ENCODE data around the gene MMP19. TPM values are rescaled to one million over a fixed set of nuclear protein-coding genes. Genes with fewer than 3 reads are reported as not detected.

MMP19 gene
- total RNA-seq, 1 experiment from 2014 or later: 2.3 TPM

DNA sequence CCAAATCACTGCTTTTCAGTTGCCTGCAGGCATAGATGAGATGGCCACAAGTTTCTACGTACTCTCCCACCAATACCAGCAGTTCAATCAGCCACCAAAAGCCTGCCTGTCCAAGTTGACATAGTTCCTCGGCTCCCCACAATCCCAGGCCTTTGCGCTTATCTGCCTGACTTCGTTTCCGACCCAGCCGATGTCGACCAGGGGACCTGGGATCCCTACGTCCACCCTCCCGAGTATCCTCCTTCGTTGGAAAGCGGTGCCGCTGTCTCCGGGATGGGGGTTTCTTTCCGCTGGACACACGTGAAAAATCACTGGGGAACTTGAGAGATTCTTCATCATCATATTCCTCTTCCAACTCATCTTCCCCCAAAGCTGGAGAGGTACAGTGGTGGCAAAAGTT is 14.9 kb downstream of the MMP19 start:
- intact Hi-C loops (cut with micrococcal nuclease): loop anchor here (2.0 kb wide), 1 partner anchor 99 kb away; the partner anchor contains the start of gene PYM1
- ChIA-PET POLR2A (interaction anchor here (0.6 to 2.0 kb wide), 2 partner anchors 10 to 102 kb away, joined by 4 to 8 read pairs; partner anchors contain the start of genes ORMDL2 and SARNP), RAD21 (ENCODE audit: low non-redundant PET in 1 of 2, low total read pairs in 2 of 2, uncharacterized antibody in 2 of 2, unreplicated experiment in 2 of 2) (no interaction called here), CTCF (interaction anchor here (1.3 kb wide), 1 partner anchor 10 kb away, joined by 9 read pairs; the partner anchor contains the start of genes ORMDL2 and SARNP)
- Histone ChIP-seq H3K9me2 (ENCODE audit: insufficient read depth) (no peaks in the 10 kb centered on the region), H3K9me3 (ENCODE audit: control insufficient read depth in 1 of 2, insufficient read depth in 1 of 2, low read depth in 1 of 2, low read length in 2 of 2) (no peaks in the 10 kb centered on the region), H3K4me2 (ENCODE audit: low read length) (peak overlapping the region; percentile 87), H3K79me2 (ENCODE audit: insufficient read depth, low read length) (peaks cover 68% of the 10 kb centered on the region), H3K4me1 (ENCODE audit: control insufficient read depth in 1 of 2, insufficient read depth in 2 of 2, low read length in 2 of 2) (peaks cover 16 to 29% of the 10 kb centered on the region in 2 experiments; a peak in 3 of 4 replicates), H3K9ac (ENCODE audit: low read length) (no peak overlapping the region), H3K27ac (ENCODE audit: low read depth, low read length) (no peak overlapping the region), H2AFZ (ENCODE audit: low read depth, low read length, poor library complexity, severe bottlenecking) (no peak overlapping the region), H3K27me3 (ENCODE audit: insufficient read depth, low read length) (no peaks in the 10 kb centered on the region), H4K20me1 (ENCODE audit: insufficient read depth) (no peaks in the 10 kb centered on the region), H3K4me3 (replicated peaks in 1 of 2; ENCODE audit: low read depth in 1 of 2, low read length in 2 of 2) (no peak overlapping the region; a peak in 2 of 4 replicates), H3K36me3 (ENCODE audit: control insufficient read depth in 1 of 2, insufficient read depth in 2 of 2, low read length in 2 of 2) (peaks cover 7 to 23% of the 10 kb centered on the region in 2 experiments; a peak in 2 of 4 replicates)
- DNase-seq (ENCODE audit: low read depth, low spot score) (no peak), ATAC-seq (no peak)
- TF ChIP-seq ELF1 (IDR thresholded peaks at IDR 0.05; ENCODE audit: borderline replicate concordance, low read depth) (no peak), FOSL1 (IDR thresholded peaks at IDR 0.05; ENCODE audit: low read depth) (no peak), EGR1 (IDR thresholded peaks at IDR 0.05; ENCODE audit: low read depth) (no peak), CBX3 (IDR thresholded peaks at IDR 0.05; ENCODE audit: low read depth) (no peak), TCF7L2 (IDR thresholded peaks at IDR 0.05; ENCODE audit: borderline replicate concordance, extremely low read depth, insufficient read depth, insufficient read length) (no peak), POLR2AphosphoS5 (IDR thresholded peaks at IDR 0.05; ENCODE audit: low read depth, low read length) (no peak), ZFX (IDR thresholded peaks at IDR 0.05) (no peak), ZNF274 (IDR thresholded peaks at IDR 0.05; ENCODE audit: low read depth, low read length) (no peak), YY1 (IDR thresholded peaks at IDR 0.05; ENCODE audit: extremely low read depth, insufficient replicate concordance, low read depth, low read length) (no peak)
- TF ChIP-seq, protein P1, sequence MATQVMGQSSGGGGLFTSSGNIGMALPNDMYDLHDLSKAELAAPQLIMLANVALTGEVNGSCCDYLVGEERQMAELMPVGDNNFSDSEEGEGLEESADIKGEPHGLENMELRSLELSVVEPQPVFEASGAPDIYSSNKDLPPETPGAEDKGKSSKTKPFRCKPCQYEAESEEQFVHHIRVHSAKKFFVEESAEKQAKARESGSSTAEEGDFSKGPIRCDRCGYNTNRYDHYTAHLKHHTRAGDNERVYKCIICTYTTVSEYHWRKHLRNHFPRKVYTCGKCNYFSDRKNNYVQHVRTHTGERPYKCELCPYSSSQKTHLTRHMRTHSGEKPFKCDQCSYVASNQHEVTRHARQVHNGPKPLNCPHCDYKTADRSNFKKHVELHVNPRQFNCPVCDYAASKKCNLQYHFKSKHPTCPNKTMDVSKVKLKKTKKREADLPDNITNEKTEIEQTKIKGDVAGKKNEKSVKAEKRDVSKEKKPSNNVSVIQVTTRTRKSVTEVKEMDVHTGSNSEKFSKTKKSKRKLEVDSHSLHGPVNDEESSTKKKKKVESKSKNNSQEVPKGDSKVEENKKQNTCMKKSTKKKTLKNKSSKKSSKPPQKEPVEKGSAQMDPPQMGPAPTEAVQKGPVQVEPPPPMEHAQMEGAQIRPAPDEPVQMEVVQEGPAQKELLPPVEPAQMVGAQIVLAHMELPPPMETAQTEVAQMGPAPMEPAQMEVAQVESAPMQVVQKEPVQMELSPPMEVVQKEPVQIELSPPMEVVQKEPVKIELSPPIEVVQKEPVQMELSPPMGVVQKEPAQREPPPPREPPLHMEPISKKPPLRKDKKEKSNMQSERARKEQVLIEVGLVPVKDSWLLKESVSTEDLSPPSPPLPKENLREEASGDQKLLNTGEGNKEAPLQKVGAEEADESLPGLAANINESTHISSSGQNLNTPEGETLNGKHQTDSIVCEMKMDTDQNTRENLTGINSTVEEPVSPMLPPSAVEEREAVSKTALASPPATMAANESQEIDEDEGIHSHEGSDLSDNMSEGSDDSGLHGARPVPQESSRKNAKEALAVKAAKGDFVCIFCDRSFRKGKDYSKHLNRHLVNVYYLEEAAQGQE (IDR thresholded peaks at IDR 0.05; ENCODE audit: low read depth): no peak
- TF ChIP-seq, protein P2, sequence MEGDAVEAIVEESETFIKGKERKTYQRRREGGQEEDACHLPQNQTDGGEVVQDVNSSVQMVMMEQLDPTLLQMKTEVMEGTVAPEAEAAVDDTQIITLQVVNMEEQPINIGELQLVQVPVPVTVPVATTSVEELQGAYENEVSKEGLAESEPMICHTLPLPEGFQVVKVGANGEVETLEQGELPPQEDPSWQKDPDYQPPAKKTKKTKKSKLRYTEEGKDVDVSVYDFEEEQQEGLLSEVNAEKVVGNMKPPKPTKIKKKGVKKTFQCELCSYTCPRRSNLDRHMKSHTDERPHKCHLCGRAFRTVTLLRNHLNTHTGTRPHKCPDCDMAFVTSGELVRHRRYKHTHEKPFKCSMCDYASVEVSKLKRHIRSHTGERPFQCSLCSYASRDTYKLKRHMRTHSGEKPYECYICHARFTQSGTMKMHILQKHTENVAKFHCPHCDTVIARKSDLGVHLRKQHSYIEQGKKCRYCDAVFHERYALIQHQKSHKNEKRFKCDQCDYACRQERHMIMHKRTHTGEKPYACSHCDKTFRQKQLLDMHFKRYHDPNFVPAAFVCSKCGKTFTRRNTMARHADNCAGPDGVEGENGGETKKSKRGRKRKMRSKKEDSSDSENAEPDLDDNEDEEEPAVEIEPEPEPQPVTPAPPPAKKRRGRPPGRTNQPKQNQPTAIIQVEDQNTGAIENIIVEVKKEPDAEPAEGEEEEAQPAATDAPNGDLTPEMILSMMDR (IDR thresholded peaks at IDR 0.05 in 2 of 3, conservative IDR thresholded peaks at IDR 0.05 in 1 of 3; ENCODE audit: borderline replicate concordance in 1 of 3, insufficient read depth in 1 of 3, low read depth in 2 of 3, low read length in 2 of 3): no peak
- TF ChIP-seq, protein P3, sequence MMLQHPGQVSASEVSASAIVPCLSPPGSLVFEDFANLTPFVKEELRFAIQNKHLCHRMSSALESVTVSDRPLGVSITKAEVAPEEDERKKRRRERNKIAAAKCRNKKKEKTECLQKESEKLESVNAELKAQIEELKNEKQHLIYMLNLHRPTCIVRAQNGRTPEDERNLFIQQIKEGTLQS (IDR thresholded peaks at IDR 0.05): no peak
- BruUV-seq (replicated peaks): no TSS peak
